NCI-H1092 treated with DMSO at 0.1 percent for 48 hours (cell line): Measurements from ENCODE around the gene HS6ST2.
"Not testable (repeated sequence)": the region's sequence is repeated elsewhere in the genome, so short reads cannot be mapped to it uniquely, and the experiment has no call there.

Experiments
- DNase-seq: peaks from one replicate; lab custom pipeline; 2025; lab: John Stamatoyannopoulos, UW

The HS6ST2 gene

DNA sequence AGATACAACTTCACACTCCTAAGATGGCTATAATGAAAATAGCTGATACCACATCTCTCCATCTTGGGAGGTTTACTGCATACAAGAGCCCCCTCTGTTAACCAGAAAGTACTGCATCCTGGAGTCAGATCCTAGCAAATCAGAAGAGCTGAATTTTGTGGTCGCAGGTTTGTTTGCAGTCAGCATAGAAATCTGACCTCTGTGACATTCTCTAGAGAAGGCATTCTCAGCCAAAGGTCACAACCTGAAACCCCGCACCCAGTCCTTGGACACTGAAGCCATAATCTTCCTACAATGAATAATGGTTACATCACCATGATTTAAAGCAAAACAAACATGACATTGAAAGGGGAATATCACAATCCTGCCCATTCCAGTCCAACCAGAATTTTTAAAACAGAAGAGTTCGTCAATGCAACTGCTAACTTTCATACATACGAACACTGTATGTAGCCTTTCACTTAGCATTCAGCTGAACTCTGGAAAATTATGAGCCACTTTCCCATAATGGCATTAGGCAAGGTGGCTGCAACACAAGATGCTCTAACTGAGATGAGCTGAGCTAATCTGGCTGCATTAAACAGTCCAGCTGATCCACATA, 17.6 kb downstream of the HS6ST2 start:
- DNase-seq, result no peak

DNA sequence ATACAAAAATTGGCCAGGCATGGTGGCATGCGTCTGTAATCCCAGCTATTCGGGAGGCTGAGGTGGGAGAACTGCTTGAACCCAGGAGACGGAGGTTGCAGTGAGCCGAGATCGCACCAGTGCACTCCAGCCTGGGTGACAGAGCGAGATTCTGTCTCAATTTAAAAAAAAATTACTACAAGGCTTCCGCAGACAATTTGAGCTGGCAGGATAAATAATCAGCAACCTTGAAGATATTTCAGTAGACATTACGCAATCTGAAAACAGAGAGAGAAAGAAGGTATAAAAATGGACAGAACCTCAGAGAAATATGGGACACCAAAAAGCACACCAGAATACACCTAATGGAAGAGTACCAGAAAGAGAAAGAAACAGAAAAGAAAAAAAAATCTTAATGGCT, 25.3 kb downstream of the HS6ST2 start:
- no peak for DNase-seq

DNA sequence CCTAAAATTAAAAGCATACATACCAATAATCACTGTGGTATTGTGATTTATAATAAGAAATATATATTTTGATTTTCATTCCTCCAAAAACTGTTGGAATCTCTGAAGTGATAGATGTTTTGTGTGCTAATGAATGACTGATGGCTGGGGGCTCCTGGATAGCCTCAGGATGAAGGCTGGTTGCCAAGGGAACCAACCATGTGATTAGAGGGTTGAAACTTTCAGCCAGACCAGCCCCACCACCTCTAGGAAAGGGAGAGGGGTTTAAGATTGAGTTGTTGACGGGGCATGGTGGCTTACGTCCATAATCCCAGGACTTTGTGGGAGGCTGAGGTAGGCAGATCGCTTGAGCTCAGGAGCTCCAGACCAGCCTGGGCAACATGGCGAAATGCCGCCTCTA, 34.0 kb downstream of the HS6ST2 start:
- DNase-seq, result no peak

DNA sequence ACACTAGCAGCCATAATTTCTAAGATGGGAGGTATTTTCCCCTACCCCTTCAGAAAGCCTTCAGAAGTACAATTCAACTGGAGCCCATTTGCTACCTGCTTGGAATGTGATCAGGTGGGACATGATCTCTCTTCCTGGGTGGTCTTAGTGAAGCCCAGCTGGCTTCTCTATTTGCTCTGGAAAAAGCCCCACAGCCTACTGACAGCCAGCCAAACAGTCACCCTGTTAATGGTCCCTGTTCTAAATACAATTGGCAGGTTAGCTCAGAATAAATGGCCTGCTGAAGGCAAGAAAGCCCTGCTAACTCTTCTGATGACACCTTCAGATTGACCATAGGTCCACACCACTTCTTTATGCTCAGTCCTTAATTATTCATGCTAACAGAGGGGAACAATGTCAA, 39.9 kb downstream of the HS6ST2 start:
- no peak for DNase-seq

DNA sequence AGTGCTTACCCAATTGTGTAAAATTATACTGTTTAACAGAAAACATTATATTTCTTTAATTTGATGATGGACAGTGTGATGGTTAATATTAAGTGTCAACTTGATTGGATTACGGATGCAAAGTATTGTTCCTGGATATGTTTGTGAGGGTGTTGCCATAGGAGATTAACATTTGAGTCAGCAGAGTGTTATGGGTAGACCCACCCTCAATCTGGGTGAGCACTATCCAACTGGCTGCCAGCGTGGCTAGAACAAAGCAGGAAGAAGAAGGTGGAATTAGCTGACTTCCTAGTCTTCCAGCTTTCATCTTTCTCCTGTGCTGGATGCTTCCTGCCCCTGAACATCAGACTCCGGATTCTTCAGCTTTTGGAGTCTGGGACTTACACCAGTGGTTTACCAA, 42.1 kb downstream of the HS6ST2 start:
- DNase-seq, result no peak

DNA sequence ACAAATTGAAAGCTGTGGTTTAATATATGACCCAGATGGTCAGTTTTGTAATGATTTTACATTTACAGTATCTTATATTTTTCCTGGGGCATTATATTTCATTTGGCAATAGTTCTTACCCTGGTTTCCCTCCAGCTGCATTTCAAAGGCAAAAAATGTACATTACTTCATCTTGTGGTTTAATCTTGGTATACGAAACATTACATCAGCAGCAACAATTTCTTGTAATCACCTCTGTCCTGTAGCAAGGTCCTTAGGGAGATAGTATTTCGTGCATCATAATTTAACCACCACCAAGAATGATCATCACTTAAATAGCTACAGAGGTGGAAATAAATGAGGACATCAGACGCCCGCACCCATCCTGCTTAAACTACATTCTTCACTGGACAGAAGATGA, 48.8 kb downstream of the HS6ST2 start:
- DNase-seq, result no peak

DNA sequence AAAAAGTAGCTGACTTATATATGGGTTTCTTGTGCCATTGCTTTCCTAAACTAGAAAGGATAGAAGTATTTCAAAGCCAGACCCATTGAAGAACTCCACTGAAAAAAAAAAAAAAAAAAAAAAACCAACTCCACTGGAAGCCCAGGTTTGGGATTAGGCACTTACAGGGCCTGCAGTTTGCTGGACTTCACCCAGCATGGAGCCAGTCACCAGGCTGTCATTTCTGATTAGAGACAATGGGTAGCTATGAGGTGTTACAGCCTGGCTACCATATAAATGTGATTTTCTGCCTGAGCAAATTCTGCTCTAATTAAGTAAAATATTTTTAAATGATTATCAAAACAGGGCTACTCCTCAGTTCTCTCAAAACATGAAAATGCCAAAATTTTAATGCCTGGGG, 49.5 kb downstream of the HS6ST2 start:
- no peak for DNase-seq

DNA sequence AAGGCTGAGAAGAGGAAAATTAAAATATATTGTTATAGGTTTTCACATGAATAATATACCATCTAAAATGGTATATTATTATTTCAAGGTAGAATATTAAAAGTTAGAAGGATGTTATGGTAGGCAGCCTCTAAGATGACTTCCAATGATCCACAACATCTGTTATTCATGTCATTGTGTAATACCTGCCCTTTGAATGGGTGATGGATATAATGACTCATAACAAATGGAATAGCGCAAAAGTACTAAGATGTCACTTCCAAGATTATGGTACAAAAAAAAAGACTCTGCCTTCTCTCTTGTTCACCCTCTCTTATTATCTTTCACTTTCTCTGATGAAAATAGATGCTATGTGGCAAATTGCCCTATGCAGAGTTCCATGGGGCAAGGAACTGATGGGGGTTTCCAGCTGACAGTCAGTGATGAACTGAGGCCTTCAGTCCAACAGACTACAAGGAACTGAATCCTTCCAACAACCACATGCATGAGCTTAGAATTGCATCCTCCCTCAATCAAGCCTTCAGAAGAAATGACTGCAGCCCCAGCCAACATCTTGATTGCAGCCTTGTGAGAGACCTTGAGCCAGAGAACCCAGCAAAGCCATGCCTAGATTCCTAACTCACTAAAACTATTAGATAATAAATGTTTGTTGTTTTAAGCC, 57.7 kb downstream of the HS6ST2 start:
- no peak for DNase-seq

DNA sequence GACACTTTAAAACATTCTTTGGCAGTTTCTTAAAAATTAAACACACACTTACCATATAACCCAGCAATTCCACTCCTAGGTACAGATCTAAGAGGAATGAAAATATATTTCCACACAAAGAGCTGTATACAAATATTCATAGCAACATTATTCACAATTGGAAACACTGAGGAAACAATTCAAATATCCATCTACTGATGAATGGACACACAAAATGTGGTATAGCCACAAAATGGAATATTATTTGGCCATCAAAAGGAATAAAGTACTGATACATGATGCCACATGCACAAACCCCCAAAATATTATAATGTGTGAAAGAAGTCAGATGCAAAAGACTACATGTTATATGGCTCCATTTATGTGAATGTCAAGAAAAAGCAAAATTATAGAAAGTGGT, 70.9 kb downstream of the HS6ST2 start:
- DNase-seq, result no peak

DNA sequence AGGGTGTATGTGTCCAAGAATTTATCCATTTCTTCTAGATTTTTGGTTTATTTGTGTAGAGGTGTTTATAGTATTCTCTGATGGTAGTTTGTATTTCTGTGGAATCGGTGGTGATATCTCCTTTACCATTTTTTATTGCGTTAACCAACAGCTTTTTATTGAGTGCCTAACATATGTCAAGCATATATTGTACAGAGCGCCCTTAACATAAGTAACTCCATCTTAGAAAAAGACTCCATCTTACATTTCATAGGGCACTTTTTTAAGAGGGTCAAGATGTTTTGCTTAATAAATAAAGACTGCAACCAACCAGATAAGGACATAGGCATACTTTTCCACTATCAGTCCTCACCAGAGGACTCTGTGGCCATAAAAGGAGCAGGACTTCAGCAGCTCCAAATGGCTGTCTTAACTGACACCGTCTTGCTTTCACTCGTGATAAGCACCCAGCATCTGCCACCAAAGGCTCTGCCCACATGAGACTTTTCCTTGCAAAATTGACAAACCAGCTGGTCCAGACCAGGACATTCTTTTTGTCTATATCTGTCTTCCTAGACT, 75.0 kb downstream of the HS6ST2 start:
- DNase-seq, result no peak

DNA sequence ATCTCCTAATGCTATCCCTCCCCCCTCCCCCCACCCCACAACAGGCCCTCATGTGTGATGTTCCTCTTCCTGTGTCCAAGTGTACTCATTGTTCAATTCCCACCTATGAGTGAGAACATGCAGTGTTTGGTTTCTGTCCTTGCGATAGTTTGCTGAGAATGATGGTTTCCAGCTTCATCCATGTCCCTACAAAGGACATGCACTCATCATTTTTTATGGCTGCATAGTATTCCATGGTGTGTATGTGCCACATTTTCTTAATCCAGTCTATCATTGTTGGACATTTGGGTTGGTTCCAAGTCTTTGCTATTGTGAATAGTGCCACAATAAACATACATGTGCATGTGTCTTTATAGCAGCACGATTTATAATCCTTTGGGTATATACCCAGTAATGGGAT, 77.7 kb downstream of the HS6ST2 start:
- not testable (repeated sequence) for DNase-seq

DNA sequence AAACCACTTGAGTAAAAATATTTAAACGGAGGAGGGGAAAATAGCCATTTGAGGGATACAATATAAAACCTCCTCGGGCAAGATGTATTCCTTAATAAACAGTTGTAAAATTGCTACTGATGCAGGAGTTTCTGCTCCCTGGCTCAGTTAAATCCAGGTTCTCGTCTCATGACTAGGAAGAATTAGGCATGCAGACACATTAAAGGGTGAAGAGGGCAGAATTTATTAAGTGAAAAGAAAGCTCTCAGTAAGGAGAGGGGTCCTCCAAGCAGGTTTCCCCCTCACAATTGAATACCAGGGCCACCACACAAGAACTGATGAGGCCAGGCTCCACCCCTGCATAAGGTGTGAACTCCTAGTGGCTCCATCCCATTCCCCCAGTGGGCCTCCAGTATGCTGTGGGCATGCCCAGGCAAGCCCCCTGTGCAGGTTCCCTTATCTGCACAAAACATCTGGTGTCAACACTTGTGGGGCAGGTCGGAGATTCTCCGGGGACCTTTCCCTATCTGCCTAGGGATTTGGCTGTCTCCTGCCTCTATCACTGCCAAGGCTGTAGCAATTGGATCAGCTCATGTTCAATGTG, 80.4 kb downstream of the HS6ST2 start:
- DNase-seq, result no peak

DNA sequence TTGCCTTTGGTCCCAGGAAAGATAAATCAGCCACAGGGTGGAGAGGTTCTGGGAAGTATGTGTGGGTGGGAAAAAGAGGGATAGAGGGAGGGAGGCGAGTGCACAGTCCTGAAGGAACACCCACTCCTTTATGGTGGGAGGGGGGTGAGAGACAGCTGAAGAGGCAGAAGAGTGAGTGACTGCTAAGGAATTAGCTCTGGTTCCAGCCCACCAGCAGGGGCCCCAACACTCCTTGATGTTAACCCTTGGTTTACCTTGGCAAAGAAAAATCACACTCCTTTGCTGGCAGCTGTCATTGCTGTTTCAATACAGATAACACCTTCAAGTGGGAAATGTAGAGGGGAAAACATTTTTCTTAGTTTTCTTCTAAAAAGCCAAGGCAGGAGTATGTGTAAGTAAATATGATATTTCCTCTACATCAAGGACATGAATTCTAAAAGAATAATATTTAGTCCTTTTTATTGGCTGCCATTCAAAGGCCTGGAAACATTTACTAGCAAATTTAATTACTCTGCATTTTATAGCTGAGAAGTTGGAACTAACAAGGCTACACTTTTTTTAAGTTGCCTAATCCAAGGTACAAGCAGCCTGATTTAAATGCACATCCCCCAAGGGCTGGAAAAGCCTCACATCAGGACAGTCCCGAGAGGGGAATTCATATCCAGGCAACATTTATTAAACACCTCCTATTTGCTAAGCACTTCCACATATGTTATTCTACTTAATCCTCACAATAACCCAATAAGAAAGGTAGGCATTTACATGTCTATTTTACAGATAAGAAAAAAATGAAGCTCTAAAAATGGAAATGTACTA, 81.7 kb downstream of the HS6ST2 start:
- DNase-seq, result no peak

DNA sequence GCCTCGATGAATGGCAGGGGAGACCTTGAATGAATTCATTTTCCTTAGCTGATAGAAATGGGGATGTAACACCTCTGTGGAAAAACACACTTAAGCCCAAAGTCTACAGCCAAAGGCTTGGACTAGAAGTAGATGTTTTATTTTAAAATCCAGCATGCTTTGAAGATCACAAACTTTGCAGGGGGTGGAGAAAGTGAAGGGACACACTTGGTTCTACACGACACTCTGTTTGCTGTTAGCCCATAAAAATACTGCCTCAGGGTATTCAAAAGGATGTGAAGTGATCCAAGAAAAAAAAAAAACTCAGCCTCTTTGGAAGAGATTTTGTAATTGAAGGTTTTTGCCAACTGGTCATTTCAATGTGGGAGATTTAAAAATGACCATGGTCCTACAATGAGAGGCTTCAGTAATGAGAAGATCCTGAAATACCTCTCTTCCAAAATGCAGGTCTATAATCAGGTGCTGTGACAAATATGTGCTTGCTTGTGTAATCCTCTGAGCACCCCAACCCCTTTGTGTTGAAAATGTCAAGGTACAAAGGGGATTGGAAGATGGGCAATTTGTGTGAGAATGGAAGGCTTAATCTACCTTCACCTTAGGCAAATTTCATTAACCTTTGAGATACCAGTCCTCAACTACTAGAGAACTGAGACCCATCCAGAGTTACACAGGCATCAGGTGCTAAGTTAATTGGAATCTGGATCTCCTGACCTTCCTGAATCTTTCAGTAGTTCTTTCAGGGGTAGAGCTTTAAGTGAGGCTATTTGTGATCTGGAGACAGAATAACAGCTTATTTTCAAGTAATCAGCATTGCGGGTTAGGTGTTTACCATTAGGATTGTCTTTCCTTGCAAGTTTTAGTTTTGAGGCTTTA, 82.5 kb downstream of the HS6ST2 start:
- no peak for DNase-seq

DNA sequence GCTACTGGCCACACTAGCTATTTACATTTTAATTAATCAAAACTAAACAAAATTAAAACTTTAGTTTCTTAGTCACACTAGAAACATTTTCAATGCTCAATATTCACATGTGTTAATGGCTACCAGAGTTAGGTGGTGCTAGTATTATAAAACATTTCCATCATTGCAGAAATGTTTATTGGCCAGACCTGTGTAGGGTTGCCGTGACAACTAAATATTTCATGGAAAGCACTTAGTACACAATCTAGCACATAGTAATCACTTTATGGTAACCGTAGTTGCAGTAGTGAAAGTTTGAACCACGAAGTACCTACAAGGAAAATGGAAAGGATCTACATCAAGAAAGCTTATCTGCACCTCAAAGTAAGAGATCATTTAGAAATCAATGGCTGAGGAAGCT, 95.9 kb downstream of the HS6ST2 start:
- DNase-seq, result no peak

DNA sequence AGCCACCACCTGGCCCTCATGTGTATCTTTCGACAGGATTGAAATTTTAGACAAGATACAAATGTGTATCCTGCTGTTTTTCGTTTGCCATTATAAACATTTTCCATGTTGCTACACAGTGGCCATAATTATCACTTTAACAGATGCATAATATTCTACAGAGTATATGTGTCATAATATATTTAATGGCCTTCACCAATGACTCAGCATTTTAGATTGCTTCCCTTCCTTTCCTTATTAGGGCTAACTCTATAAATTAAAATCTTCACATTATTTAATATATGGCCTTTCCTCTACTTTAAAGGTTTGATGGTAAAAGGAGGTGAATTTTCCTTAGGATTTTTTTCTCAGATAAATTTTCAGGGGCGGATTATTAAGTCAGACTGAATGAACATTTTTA, 97.4 kb downstream of the HS6ST2 start:
- no peak for DNase-seq

DNA sequence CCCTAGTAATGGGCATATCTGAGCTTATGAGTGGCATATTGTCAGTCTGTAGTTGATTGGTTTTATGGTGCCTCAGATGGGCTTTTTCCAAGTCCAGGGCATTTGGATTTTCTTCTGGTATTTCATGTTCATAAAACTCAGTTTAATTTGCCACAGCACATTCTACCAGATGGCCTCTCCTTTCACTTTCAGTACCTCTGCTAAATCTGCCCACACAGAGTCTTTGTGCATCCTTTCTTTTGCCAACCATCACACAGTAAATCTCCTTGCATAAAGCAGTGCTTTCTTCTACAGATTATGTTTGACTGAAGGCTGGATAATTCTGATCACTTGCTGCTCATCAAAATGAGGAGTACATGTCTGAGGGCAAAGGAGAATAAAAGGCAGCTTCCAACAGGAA, 98.2 kb downstream of the HS6ST2 start:
- DNase-seq, result no peak

DNA sequence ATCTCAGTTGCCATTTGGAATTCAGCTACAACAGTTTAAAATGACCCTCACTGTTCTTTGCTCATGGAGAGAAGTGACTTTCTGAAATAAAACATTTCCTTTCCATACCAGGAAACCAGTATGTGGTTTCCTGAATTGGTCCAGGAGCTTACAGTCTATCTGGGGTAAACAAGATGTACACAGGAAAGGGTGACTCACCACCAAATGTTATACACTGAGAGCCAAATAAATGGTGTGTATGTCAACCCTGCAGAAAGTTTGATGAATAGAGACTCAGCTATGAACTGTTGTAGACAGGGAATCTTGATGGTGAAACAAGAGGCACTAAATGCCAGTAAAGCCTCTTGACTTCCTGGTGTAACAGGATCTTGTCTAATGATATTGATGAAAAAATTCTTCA, 100.4 kb downstream of the HS6ST2 start:
- DNase-seq, result no peak

DNA sequence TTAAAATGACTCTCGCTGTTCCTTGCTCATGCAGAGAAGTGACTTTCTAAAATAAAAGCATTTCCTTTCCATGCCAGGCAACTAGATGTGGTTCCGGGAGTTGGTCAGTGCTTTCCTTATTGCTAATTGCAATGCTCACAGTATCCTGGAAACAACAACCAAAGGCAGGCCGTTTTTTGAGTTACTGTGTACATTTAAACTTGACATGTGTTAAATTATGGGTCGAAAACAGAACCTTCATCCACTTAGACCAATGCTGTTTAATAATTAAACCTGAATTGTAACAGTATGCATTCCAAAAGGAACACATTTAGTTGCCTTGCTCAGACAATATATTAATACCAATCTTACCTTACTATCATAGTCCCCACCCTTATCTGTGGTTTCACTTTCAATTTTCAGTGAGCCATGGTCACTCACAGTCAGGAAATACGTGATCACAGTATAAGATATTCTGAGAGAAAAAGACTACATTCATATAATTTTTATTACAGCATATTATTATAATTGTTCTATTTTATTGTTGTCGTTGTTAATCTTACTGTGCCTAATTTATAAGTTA, 102.6 kb downstream of the HS6ST2 start:
- DNase-seq, result no peak

DNA sequence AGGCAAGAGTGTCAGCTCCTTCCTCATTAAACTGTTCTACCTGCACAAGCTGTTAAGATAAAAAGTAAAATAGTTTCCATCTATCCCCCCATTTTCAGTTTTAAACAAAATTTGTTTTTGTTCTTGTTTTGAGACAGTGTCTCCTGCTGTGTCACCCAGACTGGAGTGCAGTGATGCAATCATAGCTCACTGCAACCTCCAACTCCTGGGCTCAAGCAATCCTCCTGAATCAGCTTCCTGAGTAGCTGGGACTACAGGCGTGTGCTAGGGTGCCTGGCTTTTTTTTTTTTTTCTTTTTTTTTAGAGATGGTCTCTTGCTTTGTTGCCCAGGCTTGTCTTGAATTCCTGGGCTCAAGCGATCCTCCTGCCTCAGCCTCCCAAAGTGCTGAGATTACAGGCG, 105.4 kb downstream of the HS6ST2 start:
- DNase-seq, result no peak

DNA sequence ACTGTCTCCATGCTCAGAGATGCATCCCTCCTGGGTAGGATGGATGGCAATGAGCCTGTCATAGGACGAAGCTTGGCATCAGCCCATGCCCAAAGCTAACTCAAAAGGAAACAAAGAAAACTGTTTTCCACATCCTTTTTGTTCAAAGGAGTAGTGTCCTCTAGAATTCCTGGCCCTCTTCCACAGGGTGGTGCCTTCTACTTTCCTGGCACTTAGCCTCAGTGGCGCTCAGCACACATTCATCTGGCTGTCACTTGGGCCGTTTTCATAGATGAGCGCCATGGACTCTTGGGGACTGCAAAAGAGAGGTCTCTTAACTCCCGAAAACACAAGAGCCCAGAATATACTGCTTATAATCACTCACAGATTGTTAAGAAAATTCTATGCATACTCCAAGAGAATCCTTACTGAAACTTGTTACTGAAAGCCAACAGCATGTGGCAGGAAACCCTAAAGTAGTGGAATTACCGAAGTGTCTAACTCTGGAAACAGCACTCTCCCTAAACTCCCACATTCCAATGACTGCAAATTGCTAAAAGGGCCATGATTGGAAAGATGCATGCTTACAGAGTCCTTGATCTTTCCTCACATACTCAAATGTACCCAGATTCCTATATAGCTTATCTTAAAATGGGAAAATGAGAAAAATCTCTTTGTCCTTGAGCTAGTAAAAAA, 110.0 kb downstream of the HS6ST2 start:
- no peak for DNase-seq
